Astrocyte (in vitro differentiated cells and primary cell): ENCODE results near the gene GNB1L. TPM values are rescaled to one million over a fixed set of nuclear protein-coding genes. Genes with fewer than 3 reads are reported as not detected.

Source experiments
- DNase-seq: peaks from one replicate; pipeline ENCODE4 v3.0.0-alpha.2; 2010; ENCODE audit warnings: low read depth
- FAIRE-seq: peaks from 2 replicates; lab custom pipeline; 2011; peaks lifted over from hg19 to GRCh38; lab: Jason Lieb, UNC
- H2AFZ ChIP-seq: 2 replicates; pipeline ENCODE4 v1.6.0; 2012; ENCODE audit warnings: low read depth, low read length, inconsistent platforms
- H3K27ac ChIP-seq: 2 replicates; pipeline ENCODE4 v1.5.1; 2011; ENCODE audit warnings: low read depth, low read length, inconsistent platforms
- H3K27me3 ChIP-seq: 2 replicates; pipeline ENCODE4 v1.6.0; 2011; ENCODE audit warnings: low read length, inconsistent platforms; ENCODE audit not compliant: insufficient read depth
- H3K36me3 ChIP-seq: 2 replicates; pipeline ENCODE4 v1.5.1; 2011; ENCODE audit warnings: low read length, inconsistent platforms; ENCODE audit not compliant: insufficient read depth
- H3K4me1 ChIP-seq: 2 replicates; pipeline ENCODE4 v1.5.1; 2011; ENCODE audit warnings: low read length, inconsistent platforms; ENCODE audit not compliant: insufficient read depth
- H3K4me2 ChIP-seq: 2 replicates; pipeline ENCODE4 v1.6.0; 2012; ENCODE audit warnings: low read length, inconsistent platforms
- H3K4me3 ChIP-seq: 2 replicates; pipeline ENCODE4 v1.5.1; 2011; ENCODE audit warnings: low read depth, mild to moderate bottlenecking, low read length, inconsistent platforms; ENCODE audit not compliant: insufficient read depth
- H3K79me2 ChIP-seq: 2 replicates; pipeline ENCODE4 v1.6.0; 2012; ENCODE audit warnings: mild to moderate bottlenecking, low read length, inconsistent platforms; ENCODE audit not compliant: insufficient read depth
- H3K9ac ChIP-seq: 2 replicates; pipeline ENCODE4 v1.6.0; 2012; ENCODE audit warnings: mild to moderate bottlenecking, low read length, inconsistent platforms
- H3K9me3 ChIP-seq: 2 replicates; pipeline ENCODE4 v1.5.1; 2012; ENCODE audit warnings: low read depth, mild to moderate bottlenecking, low read length, inconsistent platforms; ENCODE audit not compliant: insufficient read depth
- H4K20me1 ChIP-seq: 2 replicates; pipeline ENCODE4 v1.6.0; 2012; ENCODE audit warnings: low read length, inconsistent platforms; ENCODE audit not compliant: insufficient read depth
- H3K27ac Mint-ChIP-seq: one replicate; pipeline ENCODE4 v1.8.0; 2021; ENCODE audit warnings: mild to moderate bottlenecking, mixed read lengths; ENCODE audit not compliant: unreplicated experiment
- H3K27me3 Mint-ChIP-seq: one replicate; pipeline ENCODE4 v1.8.0; 2021; ENCODE audit warnings: low read depth, mixed read lengths; ENCODE audit not compliant: unreplicated experiment
- H3K36me3 Mint-ChIP-seq: one replicate; pipeline ENCODE4 v1.8.0; 2021; ENCODE audit warnings: low read depth, mixed read lengths; ENCODE audit not compliant: unreplicated experiment
- H3K4me1 Mint-ChIP-seq: one replicate; pipeline ENCODE4 v1.8.0; 2021; ENCODE audit warnings: low read depth, mixed read lengths; ENCODE audit not compliant: unreplicated experiment
- H3K4me3 Mint-ChIP-seq: one replicate; pipeline ENCODE4 v1.8.0; 2021; ENCODE audit warnings: mild to moderate bottlenecking, moderate library complexity, mixed read lengths; ENCODE audit not compliant: unreplicated experiment
- H3K9me3 Mint-ChIP-seq: one replicate; pipeline ENCODE4 v1.8.0; 2021; ENCODE audit warnings: mild to moderate bottlenecking, mixed read lengths; ENCODE audit not compliant: unreplicated experiment
- EZH2 ChIP-seq: IDR thresholded peaks from 2 replicates; pipeline ENCODE4 v1.6.1; 2012; ENCODE audit warnings: mild to moderate bottlenecking, low read length, inconsistent platforms; ENCODE audit not compliant: insufficient read depth
- total RNA-seq: library from RNA; stranded (reverse); gene quantifications from 2 replicates; pipeline ENCODE4 v1.2.1, GENCODE V29; 2021
- TF ChIP-seq, protein P1 (sequence below): IDR thresholded peaks from 2 replicates; pipeline ENCODE4 v1.5.1; 2011; ENCODE audit warnings: low read depth, mild to moderate bottlenecking, inconsistent platforms, low read length, moderate library complexity; ENCODE audit not compliant: insufficient read depth

Gene GNB1L
- total RNA-seq, 1 donor from 2014 or later, result 14.3 TPM

DNA sequence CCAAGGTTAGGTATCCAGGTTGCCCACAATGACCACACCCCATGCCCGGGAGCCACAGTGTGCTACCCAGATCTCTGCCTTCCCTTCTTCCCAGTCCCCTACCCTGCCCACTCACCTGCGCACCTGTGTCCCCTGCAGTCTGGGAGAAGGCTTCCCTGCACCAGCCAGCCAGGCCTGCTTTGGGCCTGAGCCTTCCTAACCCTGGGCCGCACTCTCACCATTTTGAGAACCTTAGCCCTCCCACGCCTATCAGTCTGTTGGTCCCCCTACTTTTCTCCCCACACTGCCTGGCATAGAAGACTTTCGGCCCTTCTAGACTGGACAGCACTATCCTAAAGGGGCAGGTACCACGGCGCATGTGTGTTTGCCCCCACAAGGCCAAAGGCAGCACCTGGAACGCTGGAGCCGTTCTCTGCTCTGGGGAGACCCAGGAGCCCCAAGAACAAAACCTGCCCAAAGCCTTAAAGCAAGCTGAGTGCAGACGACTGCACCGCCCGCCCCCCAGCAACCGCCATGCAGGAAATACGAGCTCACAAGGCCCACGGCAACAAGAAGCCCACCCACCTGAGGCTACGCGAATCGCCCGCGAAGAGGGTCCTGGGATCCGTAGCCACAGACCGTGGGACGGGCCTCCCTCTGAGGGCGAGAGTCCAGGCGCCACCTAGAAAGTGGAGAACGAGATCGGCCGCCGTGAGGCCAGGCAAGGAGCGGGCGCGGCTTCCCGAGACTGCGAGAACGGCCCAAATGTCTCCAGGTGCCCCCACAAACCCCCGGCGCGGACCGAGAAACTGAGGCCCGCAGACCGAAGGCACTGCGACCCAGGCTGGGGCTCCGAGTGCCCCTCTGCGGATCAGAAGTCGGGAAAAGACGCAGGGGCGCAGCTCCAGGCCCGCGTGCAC is 546 bp downstream of the GNB1L start:
- Mint-ChIP-seq H3K4me3 (peak overlapping the region; percentile 96), H3K9me3 (no peaks in the 10 kb centered on the region), H3K27me3 (no peaks in the 10 kb centered on the region), H3K36me3 (peaks cover 24% of the 10 kb centered on the region), H3K4me1 (peaks cover 34% of the 10 kb centered on the region), H3K27ac (peak overlapping the region; percentile 90)
- Histone ChIP-seq H3K9me3 (no peaks in the 10 kb centered on the region), H3K79me2 (peaks cover 69% of the 10 kb centered on the region), H3K9ac (peak overlapping the region; percentile 84), H2AFZ (peak overlapping the region; percentile 63), H3K4me3 (peak overlapping the region; percentile 78), H3K27me3 (no peaks in the 10 kb centered on the region), H3K36me3 (peaks cover 5% of the 10 kb centered on the region), H3K4me1 (peaks cover 33% of the 10 kb centered on the region), H3K27ac (peak overlapping the region; percentile 63), H3K4me2 (peak overlapping the region; percentile 98), H4K20me1 (peaks cover 50% of the 10 kb centered on the region)
- DNase-seq, result no peak
- TF ChIP-seq, protein P1, sequence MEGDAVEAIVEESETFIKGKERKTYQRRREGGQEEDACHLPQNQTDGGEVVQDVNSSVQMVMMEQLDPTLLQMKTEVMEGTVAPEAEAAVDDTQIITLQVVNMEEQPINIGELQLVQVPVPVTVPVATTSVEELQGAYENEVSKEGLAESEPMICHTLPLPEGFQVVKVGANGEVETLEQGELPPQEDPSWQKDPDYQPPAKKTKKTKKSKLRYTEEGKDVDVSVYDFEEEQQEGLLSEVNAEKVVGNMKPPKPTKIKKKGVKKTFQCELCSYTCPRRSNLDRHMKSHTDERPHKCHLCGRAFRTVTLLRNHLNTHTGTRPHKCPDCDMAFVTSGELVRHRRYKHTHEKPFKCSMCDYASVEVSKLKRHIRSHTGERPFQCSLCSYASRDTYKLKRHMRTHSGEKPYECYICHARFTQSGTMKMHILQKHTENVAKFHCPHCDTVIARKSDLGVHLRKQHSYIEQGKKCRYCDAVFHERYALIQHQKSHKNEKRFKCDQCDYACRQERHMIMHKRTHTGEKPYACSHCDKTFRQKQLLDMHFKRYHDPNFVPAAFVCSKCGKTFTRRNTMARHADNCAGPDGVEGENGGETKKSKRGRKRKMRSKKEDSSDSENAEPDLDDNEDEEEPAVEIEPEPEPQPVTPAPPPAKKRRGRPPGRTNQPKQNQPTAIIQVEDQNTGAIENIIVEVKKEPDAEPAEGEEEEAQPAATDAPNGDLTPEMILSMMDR, result no peak
- no peak for TF ChIP-seq EZH2
- FAIRE-seq, result no peak

- Histone ChIP-seq H3K27ac (peak overlapping the region; percentile 22), H3K27me3 (no peaks in the 10 kb centered on the region), H3K4me1 (peaks cover 33% of the 10 kb centered on the region), H3K36me3 (peaks cover 5% of the 10 kb centered on the region), H2AFZ (no peak overlapping the region), H4K20me1 (peaks cover 58% of the 10 kb centered on the region), H3K4me3 (peak overlapping the region; percentile 78), H3K79me2 (peaks cover 69% of the 10 kb centered on the region), H3K9ac (peak overlapping the region; percentile 84), H3K4me2 (peak overlapping the region; percentile 98), H3K9me3 (no peaks in the 10 kb centered on the region)
- Mint-ChIP-seq H3K27me3 (no peaks in the 10 kb centered on the region), H3K27ac (peak overlapping the region; percentile 90), H3K4me3 (peak overlapping the region; percentile 96), H3K36me3 (peaks cover 24% of the 10 kb centered on the region), H3K9me3 (no peaks in the 10 kb centered on the region), H3K4me1 (peaks cover 40% of the 10 kb centered on the region)
- FAIRE-seq (no peak), DNase-seq (no peak)
- TF ChIP-seq, protein P1, result no peak
- no peak for TF ChIP-seq EZH2
These were observed 1.4 kb downstream of the GNB1L start for GRCh38 chr22:19853058-19853878.
